GM21619 (cell line): ENCODE measurements around the gene DRG2.

Experiments
- ATAC-seq: cut with Tn5 transposase; IDR thresholded peaks from one replicate; pipeline ENCODE4 v1.9.1; 2021; ENCODE audit not compliant: unreplicated experiment

DRG2 gene

GRCh38 chr17:18115517-18115916 is 27.8 kb downstream of the DRG2 start:
- ATAC-seq, result no peak

GRCh38 chr17:18116078-18116477 is 28.3 kb downstream of the DRG2 start:
- ATAC-seq, result no peak

- ATAC-seq, result no peak
These were observed 29.8 kb downstream of the DRG2 start for GRCh38 chr17:18117533-18117932.

GRCh38 chr17:18117982-18118975 is 30.5 kb downstream of the DRG2 start:
- ATAC-seq, result no peak

- no peak for ATAC-seq
These were observed 31.5 kb downstream of the DRG2 start for GRCh38 chr17:18119166-18119745.

- no peak for ATAC-seq
These were observed 32.2 kb downstream of the DRG2 start for GRCh38 chr17:18119938-18120337.

GRCh38 chr17:18120461-18121017 is 32.8 kb downstream of the DRG2 start:
- no peak for ATAC-seq

GRCh38 chr17:18121144-18121910 is 33.6 kb downstream of the DRG2 start:
- no peak for ATAC-seq

- ATAC-seq, result no peak
These were observed 35.4 kb downstream of the DRG2 start for GRCh38 chr17:18122990-18123753.

- ATAC-seq, result no peak
These were observed 36.8 kb downstream of the DRG2 start for GRCh38 chr17:18124345-18125126.

GRCh38 chr17:18129041-18129502 is 41.3 kb downstream of the DRG2 start:
- ATAC-seq, result no peak

- no peak for ATAC-seq
These were observed 45.0 kb downstream of the DRG2 start for GRCh38 chr17:18132711-18133110.

- ATAC-seq, result no peak
These were observed 48.6 kb downstream of the DRG2 start for GRCh38 chr17:18136357-18136756.

- ATAC-seq, result no peak
These were observed 50.5 kb downstream of the DRG2 start for GRCh38 chr17:18138065-18138749.

- no peak for ATAC-seq
These were observed 51.3 kb downstream of the DRG2 start for GRCh38 chr17:18139092-18139491.

- no peak for ATAC-seq
These were observed 51.8 kb downstream of the DRG2 start for GRCh38 chr17:18139498-18139897.

GRCh38 chr17:18139949-18140348 is 52.2 kb downstream of the DRG2 start:
- ATAC-seq, result no peak

- no peak for ATAC-seq
These were observed 52.9 kb downstream of the DRG2 start for GRCh38 chr17:18140648-18141047.

- no peak for ATAC-seq
These were observed 53.6 kb downstream of the DRG2 start for GRCh38 chr17:18141210-18141803.
